GM19463 (cell line): Measurements from ENCODE around the gene SYT12.

Experiments used
- ATAC-seq: cut with Tn5 transposase; IDR thresholded peaks from one replicate; pipeline ENCODE4 v1.9.1; 2021; ENCODE audit warnings: mild to moderate bottlenecking, moderate library complexity; ENCODE audit not compliant: unreplicated experiment

Gene SYT12

GRCh38 chr11:67054346-67054835 lies 31.5 kb downstream of the SYT12 start:
- ATAC-seq: no peak

- ATAC-seq: no peak
Measured at GRCh38 chr11:67054836-67055523, 32.0 kb downstream of the SYT12 start.

GRCh38 chr11:67055812-67056211 lies 32.9 kb downstream of the SYT12 start:
- no peak for ATAC-seq

- no peak for ATAC-seq
Measured at GRCh38 chr11:67056267-67057204, 33.6 kb downstream of the SYT12 start, which contains the start of gene RHOD. RHOD (plus strand) TSS chr11:67056847; CDS start chr11:67056903, 56 bp downstream.

GRCh38 chr11:67057205-67057672 lies 34.3 kb downstream of the SYT12 start:
- ATAC-seq: no peak

- ATAC-seq: no peak
Measured at GRCh38 chr11:67058506-67058905, 35.6 kb downstream of the SYT12 start.

GRCh38 chr11:67059671-67060070 lies 36.7 kb downstream of the SYT12 start:
- no peak for ATAC-seq

GRCh38 chr11:67060111-67060522 lies 37.2 kb downstream of the SYT12 start:
- no peak for ATAC-seq

GRCh38 chr11:67062526-67063373 lies 39.8 kb downstream of the SYT12 start:
- ATAC-seq: no peak

- ATAC-seq: no peak
Measured at GRCh38 chr11:67066333-67066709, 43.4 kb downstream of the SYT12 start.

GRCh38 chr11:67071420-67072284 lies 48.7 kb downstream of the SYT12 start:
- no peak for ATAC-seq

GRCh38 chr11:67072295-67072694 lies 49.4 kb downstream of the SYT12 start:
- no peak for ATAC-seq

- no peak for ATAC-seq
Measured at GRCh38 chr11:67073908-67074307, 51.0 kb downstream of the SYT12 start.

GRCh38 chr11:67076202-67076601 lies 53.3 kb downstream of the SYT12 start:
- ATAC-seq: no peak

- ATAC-seq: no peak
Measured at GRCh38 chr11:67079065-67079705, 56.3 kb downstream of the SYT12 start.

- no peak for ATAC-seq
Measured at GRCh38 chr11:67082071-67082791, 59.3 kb downstream of the SYT12 start.

GRCh38 chr11:67083786-67084366 lies 60.9 kb downstream of the SYT12 start:
- no peak for ATAC-seq

GRCh38 chr11:67085617-67086016 lies 62.7 kb downstream of the SYT12 start:
- no peak for ATAC-seq
